ENCODE results near the gene KRTAP2-2. TPM values are rescaled to one million over a fixed set of nuclear protein-coding genes. Genes with fewer than 3 reads are reported as not detected.

KRTAP2-2 gene
- polyA plus RNA-seq, 1 of the 3 experiments (the other 2 are of a cell fraction): not detected

GRCh38 chr17:41016578-41017215, 38.3 kb downstream of the KRTAP2-2 start:
- no peak for DNase-seq
- 23% methylated on average over 12 of the region's 13 CpGs for WGBS (ENCODE audit: low lambda C conversion rate)
- TF ChIP-seq RXRA (IDR thresholded peaks at IDR 0.05; ENCODE audit: borderline replicate concordance, low read depth) (no peak), YY1 (IDR thresholded peaks at IDR 0.05; ENCODE audit: low read depth) (no peak), FOSL2 (IDR thresholded peaks at IDR 0.05; ENCODE audit: borderline replicate concordance, low read depth) (no peak), MAX (IDR thresholded peaks at IDR 0.05; ENCODE audit: low read depth) (no peak)
- peaks cover 31% of the 10 kb centered on the region; the same call in 1 of the 2 replicates for H3K27me3 ChIP-seq (ENCODE audit: insufficient read depth)
- H3K9me2 ChIP-seq: no peaks in the 10 kb centered on the region
- POLR2A ChIA-PET: no interaction called here
- H3K79me2 ChIP-seq (ENCODE audit: insufficient read depth): no peaks in the 10 kb centered on the region
- no peaks in the 10 kb centered on the region for H3K9me3 ChIP-seq
- H2AFZ ChIP-seq (ENCODE audit: low read depth): no peak overlapping the region
- H4K20me1 ChIP-seq (ENCODE audit: insufficient read depth): no peaks in the 10 kb centered on the region
- H3K4me2 ChIP-seq: no peak overlapping the region
- CTCF ChIA-PET: interaction anchor here (0.7 to 0.8 kb wide), 2 partner anchors 9 to 32 kb away, joined by 3 read pairs; no protein-coding TSS in a partner anchor
- H3K27ac ChIP-seq (ENCODE audit: low read depth in 2 of 2, low read length in 1 of 2): no peak overlapping the region
- H3F3A ChIP-seq (replicated peaks; ENCODE audit: insufficient read depth): no peaks in the 10 kb centered on the region
- no peak overlapping the region for H3K4me3 ChIP-seq (ENCODE audit: low read depth in 2 of 2, low read length in 1 of 2)
- no peaks in the 10 kb centered on the region for H3K4me1 ChIP-seq (ENCODE audit: control insufficient read depth in 1 of 2, insufficient read depth in 2 of 2, low read depth in 1 of 2, low read length in 1 of 2)
- no peak overlapping the region for H3K9ac ChIP-seq
- H3K36me3 ChIP-seq (replicated peaks in 1 of 2; ENCODE audit: control insufficient read depth in 1 of 2, insufficient read depth in 2 of 2, low read length in 1 of 2): no peaks in the 10 kb centered on the region

GRCh38 chr17:41015454-41015853, 39.6 kb downstream of the KRTAP2-2 start:
- DNase-seq: no peak
- WGBS (ENCODE audit: low lambda C conversion rate): 14% methylated on average over 7 of the region's 7 CpGs
- Histone ChIP-seq H3K27ac (ENCODE audit: low read depth in 2 of 2, low read length in 1 of 2) (no peak overlapping the region), H3K79me2 (ENCODE audit: insufficient read depth) (no peaks in the 10 kb centered on the region), H4K20me1 (ENCODE audit: insufficient read depth) (no peaks in the 10 kb centered on the region), H3K9me2 (no peaks in the 10 kb centered on the region), H3K36me3 (replicated peaks in 1 of 2; ENCODE audit: control insufficient read depth in 1 of 2, insufficient read depth in 2 of 2, low read length in 1 of 2) (no peaks in the 10 kb centered on the region), H3K4me1 (ENCODE audit: control insufficient read depth in 1 of 2, insufficient read depth in 2 of 2, low read depth in 1 of 2, low read length in 1 of 2) (no peaks in the 10 kb centered on the region), H3K9ac (no peak overlapping the region), H2AFZ (ENCODE audit: low read depth) (no peak overlapping the region), H3K9me3 (no peaks in the 10 kb centered on the region), H3F3A (replicated peaks; ENCODE audit: insufficient read depth) (no peaks in the 10 kb centered on the region), H3K27me3 (ENCODE audit: insufficient read depth) (peaks cover 36% of the 10 kb centered on the region; the same call in 1 of the 2 replicates), H3K4me2 (no peak overlapping the region), H3K4me3 (ENCODE audit: low read depth in 2 of 2, low read length in 1 of 2) (no peak overlapping the region)
- ChIA-PET POLR2A (no interaction called here), CTCF (interaction anchor here (0.6 kb wide), 1 partner anchor 58 kb away, joined by 3 read pairs; no protein-coding TSS in a partner anchor)
- TF ChIP-seq YY1 (IDR thresholded peaks at IDR 0.05; ENCODE audit: low read depth) (no peak), TAF1 (IDR thresholded peaks at IDR 0.05; ENCODE audit: borderline replicate concordance, low read depth, low read length) (no peak), JUND (IDR thresholded peaks at IDR 0.05) (no peak), MAX (IDR thresholded peaks at IDR 0.05; ENCODE audit: low read depth) (no peak), REST (IDR thresholded peaks at IDR 0.05; ENCODE audit: low read depth, low read length) (no peak), ZBTB33 (IDR thresholded peaks at IDR 0.05; ENCODE audit: borderline replicate concordance, low read depth) (no peak), SIN3A (IDR thresholded peaks at IDR 0.05; ENCODE audit: borderline replicate concordance, low read depth, low read length) (no peak), POLR2AphosphoS5 (IDR thresholded peaks at IDR 0.05; ENCODE audit: low read depth, low read length) (no peak)
- TF ChIP-seq, protein P1, sequence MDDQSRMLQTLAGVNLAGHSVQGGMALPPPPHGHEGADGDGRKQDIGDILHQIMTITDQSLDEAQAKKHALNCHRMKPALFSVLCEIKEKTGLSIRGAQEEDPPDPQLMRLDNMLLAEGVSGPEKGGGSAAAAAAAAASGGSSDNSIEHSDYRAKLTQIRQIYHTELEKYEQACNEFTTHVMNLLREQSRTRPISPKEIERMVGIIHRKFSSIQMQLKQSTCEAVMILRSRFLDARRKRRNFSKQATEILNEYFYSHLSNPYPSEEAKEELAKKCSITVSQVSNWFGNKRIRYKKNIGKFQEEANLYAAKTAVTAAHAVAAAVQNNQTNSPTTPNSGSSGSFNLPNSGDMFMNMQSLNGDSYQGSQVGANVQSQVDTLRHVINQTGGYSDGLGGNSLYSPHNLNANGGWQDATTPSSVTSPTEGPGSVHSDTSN (IDR thresholded peaks at IDR 0.05): no peak
